ENCODE measurements around the gene REX1BD.

REX1BD gene

GRCh38 chr19:18587561-18587960 lies 1.0 kb upstream of the REX1BD start:
- ATAC-seq = no peak
- no peak for TF ChIP-seq BACH2 (CRISPR knock-in tag; IDR thresholded peaks at IDR 0.05; ENCODE audit: borderline replicate concordance)
- no peak for TF ChIP-seq ESRRG (CRISPR knock-in tag; IDR thresholded peaks at IDR 0.05)
- TF ChIP-seq ZNF8 (CRISPR knock-in tag; IDR thresholded peaks at IDR 0.05) = no peak
- no peak for TF ChIP-seq TCF4 (CRISPR knock-in tag; IDR thresholded peaks at IDR 0.05; ENCODE audit: borderline replicate concordance)
- TF ChIP-seq ZNF565 (CRISPR knock-in tag; conservative IDR thresholded peaks at IDR 0.05; ENCODE audit: low read depth) = no peak
- TF ChIP-seq RARB (CRISPR knock-in tag; IDR thresholded peaks at IDR 0.05) = no peak
- TF ChIP-seq ZFP30 (CRISPR knock-in tag; IDR thresholded peaks at IDR 0.05) = no peak
- TF ChIP-seq ISL1 (CRISPR knock-in tag; IDR thresholded peaks at IDR 0.05) = no peak
- TF ChIP-seq TSHZ2 (CRISPR knock-in tag; IDR thresholded peaks at IDR 0.05) = no peak
- TF ChIP-seq CREB5 (CRISPR knock-in tag; IDR thresholded peaks at IDR 0.05; ENCODE audit: low read depth) = no peak
- no peak for TF ChIP-seq GLIS3 (CRISPR knock-in tag; IDR thresholded peaks at IDR 0.05)
- no peak for TF ChIP-seq ARNTL (CRISPR knock-in tag; IDR thresholded peaks at IDR 0.05; ENCODE audit: borderline replicate concordance, low read depth)
- no peak for TF ChIP-seq POU6F1 (CRISPR knock-in tag; IDR thresholded peaks at IDR 0.05; ENCODE audit: borderline replicate concordance, low read depth)

GRCh38 chr19:18587962-18588610 lies 512 bp upstream of the REX1BD start:
- TF ChIP-seq ZC3H10 (CRISPR knock-in tag; IDR thresholded peaks at IDR 0.05) (no peak), BACH2 (CRISPR knock-in tag; IDR thresholded peaks at IDR 0.05; ENCODE audit: borderline replicate concordance) (no peak), CREB5 (CRISPR knock-in tag; IDR thresholded peaks at IDR 0.05; ENCODE audit: low read depth) (no peak), CSRNP3 (CRISPR knock-in tag; IDR thresholded peaks at IDR 0.05) (no peak), POU6F1 (CRISPR knock-in tag; IDR thresholded peaks at IDR 0.05; ENCODE audit: borderline replicate concordance, low read depth) (no peak), ARNTL (CRISPR knock-in tag; IDR thresholded peaks at IDR 0.05; ENCODE audit: borderline replicate concordance, low read depth) (no peak), ZNF70 (CRISPR knock-in tag; IDR thresholded peaks at IDR 0.05) (no peak), TOX (CRISPR knock-in tag; IDR thresholded peaks at IDR 0.05; ENCODE audit: borderline replicate concordance) (no peak), ZFP3 (CRISPR knock-in tag; IDR thresholded peaks at IDR 0.05) (no peak)
- no peak for ATAC-seq
